NCI-H446 treated with DMSO at 0.1 percent for 48 hours (cell line): ENCODE data around the gene POU3F2.

Experiments used
- DNase-seq: peaks from one replicate; lab custom pipeline; 2025; lab: John Stamatoyannopoulos, UW

Gene POU3F2

DNA sequence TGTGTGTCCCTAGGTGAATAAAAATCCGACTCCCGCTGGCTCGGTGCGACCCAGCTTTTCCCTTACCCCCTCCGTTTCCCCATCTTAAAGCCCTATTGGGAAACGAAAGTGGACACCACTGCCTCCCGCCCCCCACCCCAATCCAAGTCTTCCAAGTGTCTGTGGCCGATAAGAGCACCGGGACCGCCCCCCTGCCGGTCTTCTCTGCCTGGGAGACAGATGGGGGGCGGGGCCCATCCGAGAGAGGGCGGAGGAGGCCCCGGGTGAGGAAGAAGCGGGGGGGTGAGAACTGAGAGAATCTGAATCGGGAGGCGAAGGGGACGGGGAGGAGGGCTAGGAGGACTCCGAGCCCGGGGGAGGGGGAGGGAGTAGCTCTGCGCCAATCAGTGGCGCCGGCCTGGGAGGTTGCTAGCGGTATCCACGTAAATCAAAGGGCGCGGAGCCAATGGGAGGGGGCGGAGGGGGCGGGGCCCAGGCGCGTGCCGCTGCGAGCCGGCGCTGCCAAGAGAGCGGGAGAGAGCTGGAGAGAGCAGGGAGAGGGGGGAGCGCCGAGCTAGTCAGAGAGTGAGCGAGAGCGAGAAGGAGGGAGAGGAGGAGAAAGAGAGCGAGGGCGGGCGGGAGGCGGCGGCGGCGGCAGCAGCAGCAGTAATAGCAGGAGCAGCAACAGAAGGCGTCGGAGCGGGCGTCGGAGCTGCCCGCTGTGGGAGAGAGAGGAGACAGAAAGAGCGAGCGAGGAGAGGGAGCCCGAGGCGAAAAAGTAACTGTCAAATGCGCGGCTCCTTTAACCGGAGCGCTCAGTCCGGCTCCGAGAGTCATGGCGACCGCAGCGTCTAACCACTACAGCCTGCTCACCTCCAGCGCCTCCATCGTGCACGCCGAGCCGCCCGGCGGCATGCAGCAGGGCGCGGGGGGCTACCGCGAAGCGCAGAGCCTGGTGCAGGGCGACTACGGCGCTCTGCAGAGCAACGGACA lies at the start of gene POU3F2:
Gene POU3F2 (plus strand): TSS at position 515 of the 972 bp plus-strand sequence. CDS start 300 bp downstream, at position 815.
- DNase-seq, result peak; percentile 96

DNA sequence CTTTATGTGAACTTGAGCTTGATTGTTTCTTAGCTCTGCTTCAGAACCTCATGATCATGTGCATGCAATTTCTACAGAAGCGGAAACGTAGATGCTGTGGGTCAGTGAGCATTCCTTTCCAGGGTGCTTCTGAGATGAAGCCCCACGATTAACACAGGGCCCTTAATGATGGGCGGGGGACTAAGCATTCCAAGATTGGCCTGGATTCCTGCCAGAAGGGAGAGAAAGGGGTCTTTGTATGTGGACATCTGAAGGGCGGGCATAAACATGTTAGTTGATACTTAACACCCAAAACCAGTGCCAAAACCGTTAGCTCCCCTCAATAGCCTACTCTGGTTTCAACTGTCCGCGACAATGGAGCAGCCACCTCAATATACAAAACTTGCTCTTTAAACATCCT lies 46.9 kb upstream of the POU3F2 start:
- no peak for DNase-seq

DNA sequence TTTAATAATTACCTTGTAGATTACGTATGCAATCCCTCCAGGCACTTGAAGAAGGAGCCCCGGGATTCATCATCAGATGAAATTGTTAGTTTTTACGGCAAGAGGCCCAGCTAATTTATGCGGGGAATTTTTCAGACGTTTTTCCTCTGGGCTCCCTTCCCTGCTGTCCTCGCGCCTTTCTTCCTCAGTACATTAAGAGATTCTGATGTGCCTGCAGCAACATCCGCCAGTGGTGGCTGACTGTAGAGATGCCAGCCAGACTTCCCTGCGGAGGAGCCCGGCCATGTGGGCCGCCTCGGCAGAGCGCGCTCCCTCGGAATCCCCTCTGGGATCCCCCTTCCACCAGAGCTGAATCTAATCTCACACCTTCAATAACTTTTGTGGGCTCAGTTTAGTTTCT lies 46.4 kb upstream of the POU3F2 start:
- no peak for DNase-seq

DNA sequence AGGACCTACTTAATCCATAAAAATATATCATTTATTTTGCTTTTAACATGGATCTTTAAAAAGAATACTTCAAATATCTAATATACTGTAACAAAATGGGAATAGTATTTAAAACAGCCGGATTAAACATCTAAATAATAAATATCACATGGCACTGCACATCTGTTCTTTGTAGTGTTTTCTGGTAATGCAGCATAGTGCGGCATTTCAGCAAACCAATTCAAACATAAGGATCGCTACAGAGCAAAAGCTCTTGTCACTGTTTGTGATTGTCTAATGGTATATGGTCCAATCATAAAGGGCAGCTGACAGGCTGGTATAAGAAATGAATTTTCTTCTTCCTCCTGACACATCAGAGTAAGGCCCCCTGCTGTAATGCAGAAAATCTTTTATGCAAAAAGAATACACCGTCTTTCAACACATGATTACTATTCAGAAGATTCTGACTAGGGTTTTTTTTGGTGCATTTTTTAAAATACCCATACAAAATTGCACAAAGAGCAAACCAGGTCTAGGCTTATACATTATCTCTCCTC lies 40.0 kb upstream of the POU3F2 start:
- DNase-seq, result no peak

GRCh38 chr6:98797217-98797994 lies 37.0 kb upstream of the POU3F2 start:
- DNase-seq, result no peak

GRCh38 chr6:98800866-98801265 lies 33.5 kb upstream of the POU3F2 start:
- no peak for DNase-seq

DNA sequence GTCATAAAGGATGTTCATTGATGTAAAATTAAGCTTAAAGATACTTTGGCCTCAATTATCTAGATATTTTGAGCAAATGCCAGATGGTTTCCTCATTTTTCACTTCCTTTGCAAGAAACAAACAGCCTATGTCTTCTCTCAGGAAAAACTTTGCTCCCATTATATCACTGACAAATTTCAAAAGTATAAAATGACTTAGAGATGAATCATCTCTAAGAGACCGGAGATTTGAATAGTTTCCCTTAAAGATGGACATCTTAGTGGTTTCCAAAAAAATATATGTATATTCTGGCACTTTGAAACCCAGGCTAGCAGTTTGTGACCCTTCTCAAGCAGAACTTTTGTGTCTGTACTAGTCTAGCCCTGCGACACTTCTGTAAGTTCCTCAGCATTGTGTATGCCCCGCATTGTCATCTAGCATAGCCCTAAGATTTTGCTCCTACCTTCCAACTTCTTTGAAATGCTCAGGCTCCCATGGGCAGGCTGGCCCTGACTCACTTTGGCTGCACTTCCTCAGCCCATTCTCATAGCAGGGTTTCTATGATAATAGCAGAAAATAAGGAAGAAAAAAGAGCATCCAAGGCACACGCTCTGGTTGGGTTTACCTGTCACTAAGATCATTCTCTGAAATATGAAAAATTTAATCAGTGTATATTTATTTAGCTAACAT lies 25.7 kb upstream of the POU3F2 start:
- DNase-seq, result no peak

GRCh38 chr6:98812220-98812619 lies 22.2 kb upstream of the POU3F2 start:
- DNase-seq, result no peak

GRCh38 chr6:98816799-98817198 lies 17.6 kb upstream of the POU3F2 start:
- no peak for DNase-seq

- DNase-seq, result no peak
Measured at GRCh38 chr6:98821756-98822405, 12.5 kb upstream of the POU3F2 start.

DNA sequence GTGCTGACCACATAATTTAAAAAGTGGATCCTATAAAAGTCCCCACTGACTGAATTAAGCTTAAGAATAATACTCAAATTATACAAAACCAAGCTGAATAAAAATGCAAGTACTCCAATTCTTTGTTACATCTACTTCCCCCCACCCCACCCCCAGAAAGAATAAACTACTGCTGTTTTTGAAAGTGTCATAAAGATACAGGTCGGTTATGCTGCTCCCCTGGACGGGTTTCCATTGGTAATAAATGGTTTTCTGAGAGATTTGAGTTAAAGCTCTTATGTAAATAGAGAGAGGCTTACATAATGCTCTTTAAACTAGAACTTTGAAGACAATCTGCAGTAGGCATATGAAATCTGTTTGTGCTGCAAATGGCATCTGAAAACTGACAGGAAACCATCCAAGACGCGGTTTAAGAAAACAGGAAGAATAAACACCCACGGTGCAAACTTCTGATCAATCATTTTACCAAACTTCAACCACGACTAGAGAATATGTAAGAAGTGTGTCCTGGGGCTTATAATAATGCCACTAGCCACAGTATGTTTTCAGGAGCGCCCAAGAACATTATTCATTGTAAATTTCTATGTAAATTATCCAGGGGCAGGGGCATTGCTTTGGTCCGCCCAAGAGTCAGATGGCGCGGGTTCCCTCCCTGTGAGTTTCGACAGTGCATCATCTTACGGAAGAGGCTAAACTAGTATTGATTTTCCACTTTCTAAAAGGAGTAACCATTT lies 10.8 kb upstream of the POU3F2 start:
- no peak for DNase-seq

- DNase-seq, result no peak
Measured at GRCh38 chr6:98824162-98824901, 10.0 kb upstream of the POU3F2 start.

DNA sequence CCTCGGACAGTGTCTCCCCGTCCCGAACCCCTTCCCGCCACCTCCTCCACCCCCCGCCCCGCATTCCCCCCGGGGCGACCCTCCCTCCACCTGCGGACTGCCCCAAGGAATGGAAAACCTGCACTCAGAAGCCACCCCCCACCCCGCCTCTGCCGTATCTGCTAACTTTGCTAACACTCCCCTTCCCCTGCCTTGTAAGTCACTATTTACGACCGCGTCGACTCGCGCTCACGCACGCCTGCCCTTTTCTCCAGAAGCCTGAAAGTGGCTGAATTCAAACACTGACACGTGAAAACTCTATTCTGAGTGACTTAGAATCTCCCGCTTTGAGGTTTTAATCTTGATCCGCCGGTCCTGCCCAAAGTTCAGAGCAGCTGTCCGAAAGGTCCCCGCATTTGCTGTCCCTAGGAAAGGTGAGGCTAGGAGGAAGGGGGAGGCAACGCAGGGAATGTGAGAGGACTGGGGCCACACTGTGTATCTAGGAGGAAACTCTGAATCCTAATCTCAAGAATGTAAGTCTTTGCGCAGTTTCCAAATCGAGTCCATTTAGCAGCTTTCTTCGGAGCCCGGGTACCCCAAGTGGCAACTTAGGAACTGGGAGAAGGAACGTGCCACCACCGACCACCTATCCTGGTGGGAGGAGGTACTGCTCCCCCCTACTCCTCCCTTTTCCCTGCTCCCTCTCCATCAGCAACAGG lies 9.3 kb upstream of the POU3F2 start:
- no peak for DNase-seq

- no peak for DNase-seq
Measured at GRCh38 chr6:98825600-98826230, 8.7 kb upstream of the POU3F2 start.

GRCh38 chr6:98827295-98828159 lies 6.8 kb upstream of the POU3F2 start:
- DNase-seq, result no peak

- DNase-seq, result no peak
Measured at GRCh38 chr6:98828211-98828788, 6.1 kb upstream of the POU3F2 start.

GRCh38 chr6:98828941-98829411 lies 5.4 kb upstream of the POU3F2 start:
- no peak for DNase-seq

GRCh38 chr6:98830146-98830545 lies 4.2 kb upstream of the POU3F2 start:
- DNase-seq, result no peak
